GM21447 (cell line): ENCODE data around the gene VWA8.
"Not testable (repeated sequence)": the region's sequence is repeated elsewhere in the genome, so short reads cannot be mapped to it uniquely, and the experiment has no call there.

Experiments
- ATAC-seq: cut with Tn5 transposase; IDR thresholded peaks from one replicate; pipeline ENCODE4 v1.9.1; 2021; ENCODE audit not compliant: unreplicated experiment

VWA8 gene

DNA sequence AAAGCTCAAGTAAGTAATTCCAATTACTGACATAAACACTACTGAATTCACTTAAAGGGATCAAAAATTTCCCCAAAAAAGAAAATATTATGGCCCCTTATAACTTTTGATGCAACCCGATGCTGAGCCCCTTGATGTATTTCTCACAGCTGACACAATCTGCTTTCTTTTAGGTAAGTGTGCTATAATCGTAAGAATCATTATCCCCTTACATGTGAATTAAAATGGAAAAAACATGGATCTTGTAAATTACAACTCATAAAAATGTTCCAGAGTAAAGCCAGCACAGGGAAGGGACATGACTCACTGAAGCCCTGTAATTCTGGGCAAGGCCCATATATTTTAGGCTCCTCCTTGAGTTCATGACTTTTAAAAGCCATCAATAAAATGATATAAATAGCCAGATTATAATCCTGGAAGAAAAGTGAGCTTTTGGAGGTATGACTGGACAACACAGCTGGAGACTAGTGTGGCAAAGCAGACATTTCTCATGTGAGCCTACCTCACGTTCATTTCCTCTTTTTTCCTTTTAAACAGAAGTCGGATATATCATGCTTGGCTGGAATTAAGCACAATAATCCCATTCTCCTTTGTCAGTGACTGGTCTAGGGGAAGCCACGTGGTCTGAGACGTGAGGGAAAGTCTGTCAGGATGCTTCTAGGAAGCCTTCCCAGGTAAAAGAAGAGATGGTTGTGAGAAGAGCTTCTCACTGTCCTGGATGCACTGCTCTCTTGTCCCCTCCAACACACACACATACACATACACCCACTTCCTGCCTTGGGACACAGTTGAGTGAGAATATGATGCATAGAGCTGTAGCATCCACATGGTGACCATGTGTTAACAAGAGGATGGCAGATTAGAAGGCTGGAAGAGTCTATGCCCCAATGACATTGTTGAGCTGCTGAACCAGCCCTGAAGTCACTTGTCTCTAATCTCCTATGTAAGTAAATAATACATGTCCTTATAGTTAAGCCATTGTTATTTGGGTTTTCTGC is 338.2 kb downstream of the VWA8 start:
- no peak for ATAC-seq

GRCh38 chr13:41621716-41622431 is 339.0 kb downstream of the VWA8 start:
- ATAC-seq: no peak

DNA sequence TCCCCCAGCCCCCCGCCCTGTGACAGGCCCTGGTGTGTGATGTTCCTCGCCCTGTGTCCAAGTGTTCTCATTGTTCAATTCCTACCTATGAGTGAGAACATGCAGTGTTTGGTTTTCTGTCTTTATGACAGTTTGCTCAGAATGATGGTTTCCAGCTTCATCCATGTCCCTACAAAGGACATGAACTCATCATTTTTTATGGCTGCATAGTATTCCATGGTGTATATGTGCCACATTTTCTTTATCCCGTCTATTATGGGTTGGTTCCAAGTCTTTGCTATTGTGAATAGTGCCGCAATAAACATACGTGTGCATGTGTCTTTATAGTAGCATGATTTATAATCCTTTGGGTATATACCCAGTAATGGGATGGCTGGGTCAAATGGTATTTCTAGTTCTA is 343.3 kb downstream of the VWA8 start:
- ATAC-seq: not testable (repeated sequence)

GRCh38 chr13:41616151-41616550 is 344.8 kb downstream of the VWA8 start:
- ATAC-seq: no peak

DNA sequence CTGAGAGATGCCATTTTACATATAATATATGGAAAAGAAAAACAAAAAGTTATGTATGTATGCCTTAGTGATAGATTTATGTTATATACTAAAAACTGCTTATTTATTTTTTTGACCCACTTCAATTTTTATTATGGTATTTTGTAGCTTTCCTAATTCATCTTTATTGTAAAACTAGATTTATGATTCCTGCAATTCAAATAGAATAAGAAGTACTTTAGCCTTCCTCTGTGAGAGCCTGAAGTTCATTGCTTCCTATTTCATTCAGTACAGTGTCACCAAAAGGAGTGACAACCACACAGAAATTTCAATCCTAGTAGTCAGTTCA is 345.4 kb downstream of the VWA8 start:
- no peak for ATAC-seq

DNA sequence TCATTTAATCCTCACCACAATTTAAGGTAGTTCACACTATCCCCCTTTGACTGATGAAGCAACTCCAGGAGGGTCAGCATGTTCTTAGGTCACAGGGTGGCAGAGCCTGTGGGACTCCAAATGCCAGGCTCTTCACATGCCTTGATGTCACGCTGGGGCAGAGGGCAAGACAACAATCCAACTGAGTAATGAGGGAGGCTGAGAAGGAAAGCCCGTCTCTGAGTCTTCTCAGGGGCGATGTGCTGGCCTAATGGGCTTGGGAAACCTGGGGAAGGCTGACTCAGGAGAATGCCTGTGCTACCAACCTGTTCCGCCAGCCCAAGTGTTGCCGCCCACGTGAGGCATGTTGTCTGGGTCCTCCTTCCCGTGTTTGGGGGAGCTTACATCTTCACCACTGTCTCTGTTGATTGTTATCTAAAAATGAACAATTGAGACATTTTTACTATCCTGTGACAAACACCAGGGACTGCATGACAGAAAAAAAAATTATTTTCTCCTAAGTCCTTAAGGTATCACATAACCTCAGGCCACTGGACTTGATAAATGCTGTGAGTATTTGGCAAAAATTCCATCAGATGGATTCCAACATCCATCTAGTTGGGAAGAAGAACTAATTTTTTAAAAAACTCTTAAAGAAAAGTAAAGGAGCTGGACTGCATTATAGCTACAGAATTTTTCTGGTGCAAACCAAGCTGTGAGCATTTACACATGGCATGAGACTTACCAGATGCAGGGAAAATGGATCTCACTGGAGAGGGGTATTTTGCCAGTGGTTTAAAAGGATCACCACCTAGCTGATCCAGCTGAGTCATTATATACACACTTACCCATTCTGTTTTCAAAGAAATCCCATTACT is 346.0 kb downstream of the VWA8 start:
- no peak for ATAC-seq

- no peak for ATAC-seq
Measured at GRCh38 chr13:41613984-41614661, 346.8 kb downstream of the VWA8 start.

- no peak for ATAC-seq
Measured at GRCh38 chr13:41613471-41613870, 347.4 kb downstream of the VWA8 start.

GRCh38 chr13:41611385-41611784 is 349.5 kb downstream of the VWA8 start:
- ATAC-seq: no peak

DNA sequence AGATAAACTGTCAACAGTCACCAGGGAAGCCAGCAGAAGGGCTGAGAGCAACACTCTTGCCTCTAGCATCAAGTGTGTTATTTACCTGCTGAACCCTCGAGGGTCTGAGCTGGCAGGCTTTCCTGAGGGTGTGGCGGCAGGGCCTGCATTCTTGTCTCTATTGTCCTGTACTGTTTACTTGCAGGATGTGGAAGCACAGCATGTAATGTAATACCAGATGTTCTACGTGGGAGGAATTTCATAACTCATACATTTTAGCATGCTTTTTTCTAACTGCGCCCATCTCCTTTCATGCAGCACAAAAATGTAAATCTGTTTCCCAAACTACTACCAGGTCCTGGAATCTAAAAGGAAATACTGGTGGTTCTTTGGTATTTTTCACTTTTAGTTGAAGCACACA is 350.5 kb downstream of the VWA8 start:
- ATAC-seq: no peak

DNA sequence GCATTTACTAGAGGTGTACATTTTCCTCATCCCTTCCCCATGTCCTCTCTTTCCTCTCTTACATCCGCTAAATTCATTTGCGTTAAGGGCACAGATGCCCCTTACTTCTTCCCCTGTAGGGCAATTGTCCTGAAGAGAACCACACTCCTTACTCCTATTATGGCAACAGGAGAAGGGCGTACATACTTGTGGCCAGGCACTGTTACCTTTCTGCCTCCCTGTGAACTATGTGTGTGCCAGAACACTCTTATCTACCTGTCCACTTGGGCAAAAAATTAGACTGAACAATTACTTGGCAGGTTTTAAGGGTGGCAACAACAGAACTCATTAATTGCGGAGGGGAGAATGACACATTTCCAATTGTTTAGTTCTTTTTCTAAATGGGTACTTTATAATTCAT is 351.1 kb downstream of the VWA8 start:
- no peak for ATAC-seq

DNA sequence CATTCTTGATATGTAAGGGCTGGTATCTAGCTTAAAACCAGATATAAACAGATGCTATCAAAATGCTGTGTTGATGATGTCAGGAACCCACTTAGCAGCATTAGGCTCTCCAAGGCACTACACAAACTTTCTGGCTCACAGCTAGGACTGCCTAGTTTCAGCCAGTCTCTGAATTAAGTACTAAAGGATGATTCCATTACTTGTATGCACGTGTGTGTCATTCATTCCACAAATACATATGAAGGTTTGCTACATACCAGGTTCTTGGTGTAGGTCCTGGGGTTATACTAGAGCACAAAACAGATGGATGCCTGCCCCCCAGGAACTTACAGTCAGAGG is 352.1 kb downstream of the VWA8 start:
- no peak for ATAC-seq

- no peak for ATAC-seq
Measured at GRCh38 chr13:41608111-41608838, 352.6 kb downstream of the VWA8 start.

GRCh38 chr13:41606646-41607045 is 354.3 kb downstream of the VWA8 start:
- no peak for ATAC-seq

- no peak for ATAC-seq
Measured at GRCh38 chr13:41605319-41606285, 355.3 kb downstream of the VWA8 start.

- no peak for ATAC-seq
Measured at GRCh38 chr13:41603917-41604316, 357.0 kb downstream of the VWA8 start.

- no peak for ATAC-seq
Measured at GRCh38 chr13:41601718-41602445, 359.0 kb downstream of the VWA8 start.

- no peak for ATAC-seq
Measured at GRCh38 chr13:41599619-41600018, 361.3 kb downstream of the VWA8 start.
